Keratinocyte (primary cell): ENCODE measurements around the gene CELSR1. TPM values are rescaled to one million over a fixed set of nuclear protein-coding genes. Genes with fewer than 3 reads are reported as not detected.
A peak's percentile ranks its signal among the peaks of the same experiment; 100 is the strongest.

Experiments
- DNase-seq: peaks from one replicate; pipeline ENCODE4 v3.0.0-alpha.2; 2011; ENCODE audit warnings: low read depth, missing footprints, low spot score
- FAIRE-seq: peaks from 2 replicates; lab custom pipeline; 2011; peaks lifted over from hg19 to GRCh38; lab: Jason Lieb, UNC
- H2AFZ ChIP-seq: 2 replicates; pipeline ENCODE4 v1.6.0; 2012; ENCODE audit warnings: low read length, control low read depth, inconsistent platforms; ENCODE audit not compliant: control insufficient read depth
- H3K27ac ChIP-seq: 2 replicates; pipeline ENCODE4 v1.5.1; 2011; ENCODE audit warnings: low read length; ENCODE audit not compliant: control insufficient read depth, insufficient read depth
- H3K27me3 ChIP-seq: 3 replicates; pipeline ENCODE4 v1.6.0; 2011; ENCODE audit warnings: low read length; ENCODE audit not compliant: control insufficient read depth, insufficient read depth; ENCODE audit errors: extremely low read depth
- H3K36me3 ChIP-seq, 2 experiments: 2 replicates in 1 of 2; 3 replicates in 1 of 2; pipeline ENCODE4 v1.5.1; 2011; ENCODE audit warnings: low read length in 2 of 2, mild to moderate bottlenecking in 1 of 2; ENCODE audit not compliant: control insufficient read depth in 2 of 2, insufficient read depth in 2 of 2; ENCODE audit errors: extremely low read depth in 1 of 2
- H3K4me1 ChIP-seq: 3 replicates; pipeline ENCODE4 v1.5.1; 2011; ENCODE audit warnings: low read length; ENCODE audit not compliant: control insufficient read depth, insufficient read depth; ENCODE audit errors: extremely low read depth
- H3K4me2 ChIP-seq: 3 replicates; pipeline ENCODE4 v1.6.0; 2011; ENCODE audit warnings: low read depth, low read length; ENCODE audit not compliant: control insufficient read depth, insufficient read depth; ENCODE audit errors: extremely low read depth
- H3K4me3 ChIP-seq, 3 experiments: fragments of 200-600 bp in 1 of 3; sonication (generic) in 1 of 3; 2 replicates in 2 of 3; 3 replicates in 1 of 3; pipeline ENCODE4 v1.5.1; 2011 to 2016; ENCODE audit warnings: low read length in 3 of 3, mild to moderate bottlenecking in 3 of 3, control low read depth in 2 of 3, inconsistent platforms in 1 of 3, low read depth in 1 of 3, mixed read lengths in 1 of 3, mixed run types in 1 of 3, moderate library complexity in 1 of 3; ENCODE audit not compliant: control insufficient read depth in 2 of 3, insufficient read depth in 2 of 3; ENCODE audit errors: extremely low read depth in 1 of 3
- H3K79me2 ChIP-seq: 2 replicates; pipeline ENCODE4 v1.6.0; 2012; ENCODE audit warnings: low read length; ENCODE audit not compliant: control insufficient read depth, insufficient read depth
- H3K9ac ChIP-seq: 3 replicates; pipeline ENCODE4 v1.6.0; 2011; ENCODE audit warnings: low read length; ENCODE audit not compliant: control insufficient read depth, insufficient read depth; ENCODE audit errors: extremely low read depth
- H3K9me1 ChIP-seq: 3 replicates; pipeline ENCODE4 v1.6.0; 2011; ENCODE audit warnings: low read length; ENCODE audit not compliant: control insufficient read depth, insufficient read depth; ENCODE audit errors: extremely low read depth
- H3K9me3 ChIP-seq: 2 replicates; pipeline ENCODE4 v1.5.1; 2012; ENCODE audit warnings: low read depth, low read length; ENCODE audit not compliant: control insufficient read depth
- H4K20me1 ChIP-seq: 3 replicates; pipeline ENCODE4 v1.6.0; 2011; ENCODE audit warnings: low read length; ENCODE audit not compliant: control insufficient read depth, insufficient read depth; ENCODE audit errors: extremely low read depth
- EZH2 ChIP-seq: IDR thresholded peaks from one replicate; pipeline ENCODE4 v1.6.1; 2012; ENCODE audit warnings: inconsistent platforms, mild to moderate bottlenecking, low read length, moderate library complexity
- dilution Hi-C: fragments of 300-500 bp; cut with MboI; formaldehyde crosslinking; loops from one replicate; pipeline ENCODE4 v1.7.0; 2020; ENCODE audit warnings: low sequenced_read_pairs; ENCODE audit not compliant: extremely low pct_ligation_motif_present
- polyA plus RNA-seq, 5 experiments: library from polyadenylated mRNA; depleted of rRNA in 3 of 5; stranded (reverse) in 3 of 5; stranded (forward) in 1 of 5; unstranded in 1 of 5; fragments of >200 nt; gene quantifications; 1 replicate in 1 of 5; 2 replicates in 3 of 5; 3 replicates in 1 of 5; pipeline versions ENCODE4 v1.2.1 to v1.2.3, GENCODE V29; 2011 to 2012; ENCODE audit warnings: missing spikeins in 2 of 5, low read depth in 1 of 5, low replicate concordance in 1 of 5
- TF ChIP-seq, protein P1 (sequence below), 3 experiments: IDR thresholded peaks in 1 of 3; conservative IDR thresholded peaks in 1 of 3; optimal IDR thresholded peaks in 1 of 3; 2 replicates in 2 of 3; 3 replicates in 1 of 3; pipeline versions ENCODE3 to v1.5.1; 2011; ENCODE audit warnings: low read length in 3 of 3, mild to moderate bottlenecking in 3 of 3, moderate library complexity in 2 of 3, control low read depth in 1 of 3, inconsistent platforms in 1 of 3; ENCODE audit not compliant: insufficient read depth in 2 of 3; ENCODE audit errors: extremely low read depth in 1 of 3

Gene CELSR1
- polyA plus RNA-seq, 1 donor (not counting 4 experiments of a cell fraction or from before 2014, with no cell fraction given): 16.1 TPM

- peaks cover 6% of the 10 kb centered on the region for H4K20me1 ChIP-seq
- peaks cover 34% of the 10 kb centered on the region for H3K4me1 ChIP-seq
- dilution Hi-C loops: no loop called here
- peaks cover 8% of the 10 kb centered on the region for H3K9me3 ChIP-seq
- no peaks in the 10 kb centered on the region for H3K27me3 ChIP-seq
- TF ChIP-seq, protein P1, sequence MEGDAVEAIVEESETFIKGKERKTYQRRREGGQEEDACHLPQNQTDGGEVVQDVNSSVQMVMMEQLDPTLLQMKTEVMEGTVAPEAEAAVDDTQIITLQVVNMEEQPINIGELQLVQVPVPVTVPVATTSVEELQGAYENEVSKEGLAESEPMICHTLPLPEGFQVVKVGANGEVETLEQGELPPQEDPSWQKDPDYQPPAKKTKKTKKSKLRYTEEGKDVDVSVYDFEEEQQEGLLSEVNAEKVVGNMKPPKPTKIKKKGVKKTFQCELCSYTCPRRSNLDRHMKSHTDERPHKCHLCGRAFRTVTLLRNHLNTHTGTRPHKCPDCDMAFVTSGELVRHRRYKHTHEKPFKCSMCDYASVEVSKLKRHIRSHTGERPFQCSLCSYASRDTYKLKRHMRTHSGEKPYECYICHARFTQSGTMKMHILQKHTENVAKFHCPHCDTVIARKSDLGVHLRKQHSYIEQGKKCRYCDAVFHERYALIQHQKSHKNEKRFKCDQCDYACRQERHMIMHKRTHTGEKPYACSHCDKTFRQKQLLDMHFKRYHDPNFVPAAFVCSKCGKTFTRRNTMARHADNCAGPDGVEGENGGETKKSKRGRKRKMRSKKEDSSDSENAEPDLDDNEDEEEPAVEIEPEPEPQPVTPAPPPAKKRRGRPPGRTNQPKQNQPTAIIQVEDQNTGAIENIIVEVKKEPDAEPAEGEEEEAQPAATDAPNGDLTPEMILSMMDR (optimal IDR thresholded peaks at IDR 0.05 in 1 of 3, IDR thresholded peaks at IDR 0.05 in 1 of 3, conservative IDR thresholded peaks at IDR 0.05 in 1 of 3; ENCODE audit: extremely low read depth in 1 of 3, insufficient read depth in 2 of 3, low read length in 3 of 3): peak; percentile 62 to 77 (median 72)
- no peak for TF ChIP-seq EZH2
- FAIRE-seq (peak; percentile 9), DNase-seq (no peak)
- H2AFZ ChIP-seq: no peak overlapping the region
- peak overlapping the region; percentile 99 for H3K4me2 ChIP-seq
- peak overlapping the region; percentile 48 to 89 (median 85) for H3K4me3 ChIP-seq
- peaks cover 65% of the 10 kb centered on the region for H3K79me2 ChIP-seq
- H3K36me3 ChIP-seq: peaks cover 1 to 10% of the 10 kb centered on the region in 2 experiments
- no peaks in the 10 kb centered on the region for H3K9me1 ChIP-seq
- H3K9ac ChIP-seq: peak overlapping the region; percentile 75
- H3K27ac ChIP-seq: peak overlapping the region; percentile 76
Observed at GRCh38 chr22:46533070-46533833, 4.2 kb downstream of the CELSR1 start.

GRCh38 chr22:46532416-46532815 is 5.0 kb downstream of the CELSR1 start:
- Histone ChIP-seq H3K9me1 (no peaks in the 10 kb centered on the region), H2AFZ (no peak overlapping the region), H3K4me1 (peaks cover 43% of the 10 kb centered on the region), H3K36me3 (peaks cover 1 to 10% of the 10 kb centered on the region in 2 experiments), H3K9ac (peak overlapping the region; percentile 75), H3K4me2 (peak overlapping the region; percentile 99), H4K20me1 (peaks cover 6% of the 10 kb centered on the region), H3K4me3 (peak overlapping the region; percentile 48 to 89 (median 85)), H3K9me3 (peaks cover 8% of the 10 kb centered on the region), H3K79me2 (peaks cover 67% of the 10 kb centered on the region), H3K27me3 (no peaks in the 10 kb centered on the region), H3K27ac (peak overlapping the region; percentile 76)
- TF ChIP-seq EZH2: no peak
- TF ChIP-seq, protein P1 (optimal IDR thresholded peaks at IDR 0.05 in 1 of 3, IDR thresholded peaks at IDR 0.05 in 1 of 3, conservative IDR thresholded peaks at IDR 0.05 in 1 of 3; ENCODE audit: extremely low read depth in 1 of 3, insufficient read depth in 2 of 3, low read length in 3 of 3): no peak
- dilution Hi-C loops: no loop called here
- DNase-seq (no peak), FAIRE-seq (peak; percentile 49)
